WTC11 (cell line): ENCODE data around the gene ANO3.

Experiments used
- CBFB ChIP-seq: sonication (generic); formaldehyde crosslinking; IDR thresholded peaks from 2 replicates; pipeline ENCODE4 v1.8.1; 2022; ENCODE audit warnings: mild to moderate bottlenecking, low read depth, missing genetic modification reagents
- CREB1 ChIP-seq: sonication (generic); formaldehyde crosslinking; IDR thresholded peaks from 2 replicates; pipeline ENCODE4 v1.8.0; 2023; ENCODE audit warnings: mild to moderate bottlenecking, missing genetic modification reagents
- CTCF ChIP-seq: fragments of 200-600 bp; IDR thresholded peaks from 2 replicates; pipeline ENCODE4 v1.8.0; 2022; ENCODE audit warnings: antibody characterized with exemption
- E2F4 ChIP-seq: sonication (generic); formaldehyde crosslinking; IDR thresholded peaks from 2 replicates; pipeline ENCODE4 v1.8.1; 2022; ENCODE audit warnings: low read depth, mild to moderate bottlenecking, moderate library complexity, missing genetic modification reagents, borderline replicate concordance
- ETV6 ChIP-seq: sonication (generic); formaldehyde crosslinking; IDR thresholded peaks from 2 replicates; pipeline ENCODE4 v1.8.1; 2022; ENCODE audit warnings: mild to moderate bottlenecking, missing genetic modification reagents
- JUN ChIP-seq: sonication (generic); formaldehyde crosslinking; IDR thresholded peaks from 2 replicates; pipeline ENCODE4 v1.8.0; 2023; ENCODE audit warnings: mild to moderate bottlenecking, missing genetic modification reagents
- NR1H2 ChIP-seq: sonication (generic); formaldehyde crosslinking; IDR thresholded peaks from 2 replicates; pipeline ENCODE4 v1.9.0; 2021; ENCODE audit warnings: mild to moderate bottlenecking, moderate library complexity, missing genetic modification reagents
- SMAD3 ChIP-seq: sonication (generic); formaldehyde crosslinking; IDR thresholded peaks from 2 replicates; pipeline ENCODE4 v1.8.0; 2022; ENCODE audit warnings: missing genetic modification reagents, mild to moderate bottlenecking, borderline replicate concordance
- TCF7 ChIP-seq: sonication (generic); formaldehyde crosslinking; IDR thresholded peaks from 2 replicates; pipeline ENCODE4 v1.8.0; 2022; ENCODE audit warnings: mild to moderate bottlenecking, low read depth, missing genetic modification reagents, moderate library complexity
- TP53 ChIP-seq: sonication (generic); formaldehyde crosslinking; IDR thresholded peaks from 2 replicates; pipeline ENCODE4 v1.8.1; 2023; ENCODE audit warnings: mild to moderate bottlenecking, missing genetic modification reagents
- USF2 ChIP-seq: sonication (generic); formaldehyde crosslinking; IDR thresholded peaks from 2 replicates; pipeline ENCODE4 v1.8.1; 2023; ENCODE audit warnings: mild to moderate bottlenecking, missing genetic modification reagents, moderate library complexity
- ZNF512 ChIP-seq: sonication (generic); formaldehyde crosslinking; IDR thresholded peaks from 2 replicates; pipeline ENCODE4 v1.8.1; 2022; ENCODE audit warnings: missing genetic modification reagents, borderline replicate concordance

- no peak for TF ChIP-seq CTCF
- no peak for TF ChIP-seq NR1H2 (CRISPR knock-in tag)
- TF ChIP-seq ETV6 (CRISPR knock-in tag): no peak
- TF ChIP-seq JUN (CRISPR knock-in tag): no peak
- TF ChIP-seq E2F4 (CRISPR knock-in tag): no peak
- no peak for TF ChIP-seq ZNF512 (CRISPR knock-in tag)
- TF ChIP-seq USF2 (CRISPR knock-in tag): no peak
- no peak for TF ChIP-seq CBFB (CRISPR knock-in tag)
- no peak for TF ChIP-seq CREB1
- TF ChIP-seq TP53 (CRISPR knock-in tag): no peak
- TF ChIP-seq SMAD3 (CRISPR knock-in tag): no peak
- no peak for TF ChIP-seq TCF7 (CRISPR knock-in tag)
Measured at GRCh38 chr11:26708736-26709456, 377.0 kb downstream of the ANO3 start.
